Measurements from ENCODE around the gene TICRR. TPM values are rescaled to one million over a fixed set of nuclear protein-coding genes. Genes with fewer than 3 reads are reported as not detected.

TICRR gene
- total and polyA plus RNA-seq, 2 of the 4 experiments (the other 2 are of a cell fraction) = 3.0 to 4.2 TPM

GRCh38 chr15:89631902-89632264, 56.6 kb downstream of the TICRR start:
- no peak overlapping the region for H3K4ac ChIP-seq (ENCODE audit: low read depth, low read length)
- H3K14ac ChIP-seq (replicated peaks; ENCODE audit: low read depth, low read length) = no peak overlapping the region
- ChIA-PET CTCF (no interaction called here), POLR2A (ENCODE audit: unreplicated experiment) (no interaction called here)
- in situ Hi-C loops (cut with MboI; ENCODE audit: low sequenced_read_pairs) = no loop called here
- H3K27ac ChIP-seq (ENCODE audit: insufficient read depth, low read length) = no peak overlapping the region
- H3K27me3 ChIP-seq (ENCODE audit: control insufficient read depth, insufficient read depth, low read length) = no peaks in the 10 kb centered on the region
- H2AK5ac ChIP-seq (ENCODE audit: low read depth, low read length) = no peak overlapping the region
- no peak overlapping the region for H2BK120ac ChIP-seq (ENCODE audit: low read depth, low read length)
- peaks cover 0 to 3% of the 10 kb centered on the region in 2 experiments; a peak in 1 of 4 replicates for H3K79me1 ChIP-seq (ENCODE audit: low read depth in 1 of 2, low read length in 2 of 2)
- H2BK20ac ChIP-seq (ENCODE audit: low read depth, low read length) = no peak overlapping the region
- no peaks in the 10 kb centered on the region for H3K4me1 ChIP-seq (ENCODE audit: control insufficient read depth, insufficient read depth, low read length)
- no peak overlapping the region for H2BK5ac ChIP-seq (ENCODE audit: low read depth, low read length, poor library complexity, severe bottlenecking)
- no peaks in the 10 kb centered on the region for H3K9me1 ChIP-seq (ENCODE audit: insufficient read depth, low read length)
- BruUV-seq (replicated peaks) = no TSS peak
- no peak overlapping the region for H3K4me3 ChIP-seq (ENCODE audit: insufficient read depth, low read depth, low read length)
- H2AK9ac ChIP-seq (replicated peaks; ENCODE audit: low read depth, low read length, poor library complexity) = no peak overlapping the region
- no peak overlapping the region for H3K56ac ChIP-seq (ENCODE audit: extremely low read depth, insufficient read depth, low read length)
- no peaks in the 10 kb centered on the region for H3K9me3 ChIP-seq (ENCODE audit: control insufficient read depth, insufficient read depth, low read length)
- DNase-seq (no peak), ATAC-seq (ENCODE audit: low read depth) (no peak)
- no peak overlapping the region for H2AFZ ChIP-seq (replicated peaks; ENCODE audit: low read length, poor library complexity)
- H2BK15ac ChIP-seq (ENCODE audit: low read depth, low read length) = no peak overlapping the region
- no peak overlapping the region for H3K4me2 ChIP-seq (ENCODE audit: low read depth, low read length)
- 100% methylated on average over 4 of the region's 10 CpGs; no CpG with 5 or more reads in 1 of the 2 experiments for WGBS, 2 experiments (ENCODE audit: extremely low coverage in 2 of 2, insufficient read length in 1 of 2)
- TF ChIP-seq BHLHE40 (IDR thresholded peaks at IDR 0.05; ENCODE audit: low read depth, low read length) (no peak), RFX5 (IDR thresholded peaks at IDR 0.05; ENCODE audit: low read depth, low read length) (no peak), USF2 (IDR thresholded peaks at IDR 0.05; ENCODE audit: low read depth, low read length) (no peak), RAD21 (IDR thresholded peaks at IDR 0.05; ENCODE audit: low read length) (no peak), NFE2L2 (IDR thresholded peaks at IDR 0.05; ENCODE audit: low read depth, low read length) (no peak), FOS (IDR thresholded peaks at IDR 0.05; ENCODE audit: low read depth, low read length) (no peak), CHD1 (IDR thresholded peaks at IDR 0.05; ENCODE audit: low read depth, low read length) (no peak), ELK1 (IDR thresholded peaks at IDR 0.05; ENCODE audit: borderline replicate concordance, low read depth, low read length) (no peak), CTCF (conservative IDR thresholded peaks at IDR 0.05; ENCODE audit: low read depth, low read length) (no peak), RCOR1 (IDR thresholded peaks at IDR 0.05; ENCODE audit: insufficient replicate concordance, low read length) (no peak), CEBPB (IDR thresholded peaks at IDR 0.05; ENCODE audit: low read depth, low read length) (no peak), MXI1 (IDR thresholded peaks at IDR 0.05; ENCODE audit: borderline replicate concordance, low read depth, low read length) (no peak), POLR2A (IDR thresholded peaks at IDR 0.05; ENCODE audit: low read depth, low read length) (no peak), SMC3 (IDR thresholded peaks at IDR 0.05; ENCODE audit: low read depth, low read length) (no peak), MAZ (IDR thresholded peaks at IDR 0.05; ENCODE audit: borderline replicate concordance, low read depth, low read length) (no peak), MAFK (IDR thresholded peaks at IDR 0.05; ENCODE audit: low read depth, low read length) (no peak)
- H3K23ac ChIP-seq (ENCODE audit: low read depth, low read length) = no peak overlapping the region
- H4K5ac ChIP-seq (ENCODE audit: low read depth, low read length) = no peak overlapping the region
- dilution Hi-C loops (cut with HindIII; ENCODE audit: low sequenced_read_pairs, unreplicated experiment) = no loop called here
- H3K18ac ChIP-seq (ENCODE audit: low read depth, low read length) = no peak overlapping the region
- no peaks in the 10 kb centered on the region; the same call in 1 of the 2 replicates for H4K20me1 ChIP-seq (ENCODE audit: insufficient read depth, low read length)
- H3K9ac ChIP-seq (ENCODE audit: low read depth, low read length) = no peak overlapping the region
- no peak overlapping the region for H4K91ac ChIP-seq (ENCODE audit: insufficient read depth, low read depth, low read length)
- intact Hi-C loops (cut with micrococcal nuclease) = no loop called here
- peaks cover 64% of the 10 kb centered on the region for H3K36me3 ChIP-seq (ENCODE audit: control insufficient read depth, insufficient read depth, low read length)
- no peak overlapping the region for H4K8ac ChIP-seq (ENCODE audit: low read depth in 2 of 2, low read length in 2 of 2)
